ENCODE data around the gene SLC30A2.

The SLC30A2 gene

GRCh38 chr1:26067432-26067911 is 21.6 kb upstream of the SLC30A2 start, which contains the start of gene TRIM63:
TSS of gene TRIM63 (minus strand) at chr1:26067630. CDS start at chr1:26067494, 136 bp downstream.
- FAIRE-seq: no peak

- no peak for FAIRE-seq
These were observed 20.9 kb upstream of the SLC30A2 start for GRCh38 chr1:26066857-26067256.

GRCh38 chr1:26066160-26066559 is 20.2 kb upstream of the SLC30A2 start:
- FAIRE-seq: no peak

GRCh38 chr1:26064553-26064952 is 18.6 kb upstream of the SLC30A2 start:
- no peak for FAIRE-seq

- FAIRE-seq: no peak
These were observed 15.1 kb upstream of the SLC30A2 start for GRCh38 chr1:26060832-26061574.

GRCh38 chr1:26059906-26060305 is 14.0 kb upstream of the SLC30A2 start:
- no peak for FAIRE-seq

- FAIRE-seq: no peak
These were observed 12.2 kb upstream of the SLC30A2 start for GRCh38 chr1:26058052-26058595.

- no peak for FAIRE-seq
These were observed 11.3 kb upstream of the SLC30A2 start for GRCh38 chr1:26057189-26057588.

GRCh38 chr1:26055041-26055440 is 9.1 kb upstream of the SLC30A2 start:
- no peak for FAIRE-seq

- no peak for FAIRE-seq
These were observed 8.0 kb upstream of the SLC30A2 start for GRCh38 chr1:26053718-26054560.

GRCh38 chr1:26050248-26050640 is 4.3 kb upstream of the SLC30A2 start:
- no peak for FAIRE-seq

- FAIRE-seq: no peak
These were observed 3.8 kb upstream of the SLC30A2 start for GRCh38 chr1:26049531-26050247.

GRCh38 chr1:26047278-26047874 is 1.5 kb upstream of the SLC30A2 start:
- FAIRE-seq: no peak

GRCh38 chr1:26046246-26047095 is 553 bp upstream of the SLC30A2 start:
- no peak for FAIRE-seq

GRCh38 chr1:26044971-26045721 is 772 bp downstream of the SLC30A2 start:
- no peak for FAIRE-seq

GRCh38 chr1:26044414-26044813 is 1.5 kb downstream of the SLC30A2 start:
- FAIRE-seq: no peak

- FAIRE-seq: no peak
These were observed 2.2 kb downstream of the SLC30A2 start for GRCh38 chr1:26043765-26044164.

GRCh38 chr1:26041978-26042377 is 3.9 kb downstream of the SLC30A2 start:
- FAIRE-seq: no peak

- no peak for FAIRE-seq
These were observed 4.5 kb downstream of the SLC30A2 start for GRCh38 chr1:26041401-26041800.

- FAIRE-seq: no peak
These were observed 7.0 kb downstream of the SLC30A2 start for GRCh38 chr1:26038904-26039303.

- FAIRE-seq: no peak
These were observed 7.4 kb downstream of the SLC30A2 start for GRCh38 chr1:26038477-26038876.
